OCI-LY3 (cell line): ENCODE results near the gene PTPRM.

Experiments
- H2AFZ ChIP-seq: fragments of 200-600, 300-600 bp; shearing (Covaris generic); 2 replicates; pipeline ENCODE4 v1.6.0; 2014; ENCODE audit warnings: antibody characterized with exemption, low read depth, low read length
- H3K27ac ChIP-seq: fragments of 200-600, 300-600 bp; sonication (generic); 2 replicates; pipeline ENCODE4 v1.5.1; 2014; ENCODE audit warnings: mild to moderate bottlenecking, low read length, moderate library complexity, mixed read lengths
- H3K27me3 ChIP-seq: fragments of 200-600, 300-600 bp; sonication (generic); 2 replicates; pipeline ENCODE4 v1.6.1; 2014; ENCODE audit warnings: low read depth, low read length, mixed read lengths
- H3K36me3 ChIP-seq: fragments of 200-600, 300-600 bp; sonication (generic); replicated peaks from 2 replicates; pipeline ENCODE3; 2014; ENCODE audit warnings: low read depth, low read length, mixed read lengths
- H3K4me1 ChIP-seq: fragments of 300-600, 200-600 bp; sonication (generic); 2 replicates; pipeline ENCODE4 v1.6.1; 2014; ENCODE audit warnings: low read length, mixed read lengths
- H3K4me2 ChIP-seq: fragments of 200-600, 300-600 bp; sonication (generic); 2 replicates; pipeline ENCODE4 v1.6.1; 2014; ENCODE audit warnings: low read length, mixed read lengths
- H3K4me3 ChIP-seq: fragments of 300-600, 200-600 bp; sonication (generic); 2 replicates; pipeline ENCODE4 v1.5.1; 2014; ENCODE audit warnings: antibody characterized with exemption, mild to moderate bottlenecking, low read length, moderate library complexity
- H3K79me2 ChIP-seq: fragments of 300-600, 200-600 bp; shearing (Covaris generic); 2 replicates; pipeline ENCODE4 v1.6.1; 2014; ENCODE audit warnings: mild to moderate bottlenecking, low read length, mixed read lengths
- H3K9ac ChIP-seq: fragments of 300-600, 200-600 bp; shearing (Covaris generic); 2 replicates; pipeline ENCODE4 v1.6.0; 2014; ENCODE audit warnings: mild to moderate bottlenecking, low read length, moderate library complexity
- H3K9me3 ChIP-seq: fragments of 200-600, 300-600 bp; shearing (Covaris generic); 2 replicates; pipeline ENCODE4 v1.6.1; 2014; ENCODE audit warnings: low read length, mixed read lengths; ENCODE audit not compliant: insufficient read depth
- H4K20me1 ChIP-seq: fragments of 200-600, 300-600 bp; sonication (generic); 2 replicates; pipeline ENCODE4 v1.6.1; 2016; ENCODE audit warnings: low read length, mixed read lengths; ENCODE audit not compliant: insufficient read depth
- EZH2phosphoT487 ChIP-seq: fragments of 200-600 bp; shearing (Covaris generic); IDR thresholded peaks from 2 replicates; pipeline ENCODE4 v1.6.1; 2018; ENCODE audit warnings: antibody characterized with exemption, mixed run types, low read depth
- TF ChIP-seq, protein P1 (sequence below): fragments of 200-600, 300-600 bp; sonication (generic); IDR thresholded peaks from 2 replicates; pipeline ENCODE4 v1.5.1; 2014; ENCODE audit warnings: antibody characterized with exemption, low read length, low read depth

The PTPRM gene

DNA sequence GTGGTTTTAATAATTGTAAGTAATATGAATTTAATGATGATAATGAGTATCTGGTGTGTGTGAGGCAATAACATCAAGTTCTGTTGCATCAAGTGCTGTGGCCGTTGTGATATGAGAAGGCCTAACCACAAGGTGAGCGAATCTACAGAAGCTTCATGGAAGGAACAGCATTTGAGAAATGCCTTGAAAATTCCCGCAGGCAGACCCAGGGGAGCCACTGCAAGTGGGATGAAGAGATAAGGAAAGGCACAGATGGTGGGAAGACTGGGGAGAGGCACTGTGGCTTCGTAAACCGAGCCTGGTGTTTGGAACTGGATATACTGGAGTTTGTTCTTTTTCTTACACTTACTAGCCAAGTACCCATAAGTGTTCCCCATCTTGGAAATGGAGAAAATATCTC is 357.5 kb downstream of the PTPRM start:
- H3K79me2 ChIP-seq = no peaks in the 10 kb centered on the region
- H3K27ac ChIP-seq = no peak overlapping the region
- no peaks in the 10 kb centered on the region for H3K36me3 ChIP-seq
- TF ChIP-seq, protein P1, sequence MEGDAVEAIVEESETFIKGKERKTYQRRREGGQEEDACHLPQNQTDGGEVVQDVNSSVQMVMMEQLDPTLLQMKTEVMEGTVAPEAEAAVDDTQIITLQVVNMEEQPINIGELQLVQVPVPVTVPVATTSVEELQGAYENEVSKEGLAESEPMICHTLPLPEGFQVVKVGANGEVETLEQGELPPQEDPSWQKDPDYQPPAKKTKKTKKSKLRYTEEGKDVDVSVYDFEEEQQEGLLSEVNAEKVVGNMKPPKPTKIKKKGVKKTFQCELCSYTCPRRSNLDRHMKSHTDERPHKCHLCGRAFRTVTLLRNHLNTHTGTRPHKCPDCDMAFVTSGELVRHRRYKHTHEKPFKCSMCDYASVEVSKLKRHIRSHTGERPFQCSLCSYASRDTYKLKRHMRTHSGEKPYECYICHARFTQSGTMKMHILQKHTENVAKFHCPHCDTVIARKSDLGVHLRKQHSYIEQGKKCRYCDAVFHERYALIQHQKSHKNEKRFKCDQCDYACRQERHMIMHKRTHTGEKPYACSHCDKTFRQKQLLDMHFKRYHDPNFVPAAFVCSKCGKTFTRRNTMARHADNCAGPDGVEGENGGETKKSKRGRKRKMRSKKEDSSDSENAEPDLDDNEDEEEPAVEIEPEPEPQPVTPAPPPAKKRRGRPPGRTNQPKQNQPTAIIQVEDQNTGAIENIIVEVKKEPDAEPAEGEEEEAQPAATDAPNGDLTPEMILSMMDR = no peak
- TF ChIP-seq EZH2phosphoT487 = no peak
- no peaks in the 10 kb centered on the region for H3K4me1 ChIP-seq
- H3K9ac ChIP-seq = no peak overlapping the region
- no peaks in the 10 kb centered on the region for H3K9me3 ChIP-seq
- H3K4me3 ChIP-seq = no peak overlapping the region
- H2AFZ ChIP-seq = no peak overlapping the region
- no peak overlapping the region for H3K4me2 ChIP-seq
- H4K20me1 ChIP-seq = no peaks in the 10 kb centered on the region
- H3K27me3 ChIP-seq = no peaks in the 10 kb centered on the region

DNA sequence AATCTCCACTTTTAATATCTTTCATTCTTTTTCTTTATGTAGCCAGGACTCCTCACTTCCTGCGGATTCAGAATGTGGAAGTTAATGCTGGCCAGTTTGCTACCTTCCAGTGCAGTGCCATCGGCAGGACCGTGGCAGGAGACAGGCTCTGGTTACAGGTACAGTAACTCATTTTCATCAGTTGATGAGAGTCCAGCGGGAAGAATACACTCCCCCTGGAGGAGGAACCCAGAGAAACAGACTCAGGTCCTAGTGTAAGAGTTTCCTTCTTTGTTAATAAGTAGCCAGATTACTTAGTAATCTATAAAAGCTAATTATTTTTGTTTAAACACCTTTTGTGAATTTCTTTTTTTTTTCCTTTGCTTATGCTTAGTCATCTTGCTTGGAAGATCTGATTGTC is 359.4 kb downstream of the PTPRM start:
- Histone ChIP-seq H3K4me2 (no peak overlapping the region), H4K20me1 (no peaks in the 10 kb centered on the region), H3K9me3 (no peaks in the 10 kb centered on the region), H3K4me3 (no peak overlapping the region), H3K79me2 (no peaks in the 10 kb centered on the region), H3K27ac (no peak overlapping the region), H3K27me3 (no peaks in the 10 kb centered on the region), H2AFZ (no peak overlapping the region), H3K4me1 (no peaks in the 10 kb centered on the region), H3K9ac (no peak overlapping the region), H3K36me3 (no peaks in the 10 kb centered on the region)
- no peak for TF ChIP-seq EZH2phosphoT487
- TF ChIP-seq, protein P1 = no peak

DNA sequence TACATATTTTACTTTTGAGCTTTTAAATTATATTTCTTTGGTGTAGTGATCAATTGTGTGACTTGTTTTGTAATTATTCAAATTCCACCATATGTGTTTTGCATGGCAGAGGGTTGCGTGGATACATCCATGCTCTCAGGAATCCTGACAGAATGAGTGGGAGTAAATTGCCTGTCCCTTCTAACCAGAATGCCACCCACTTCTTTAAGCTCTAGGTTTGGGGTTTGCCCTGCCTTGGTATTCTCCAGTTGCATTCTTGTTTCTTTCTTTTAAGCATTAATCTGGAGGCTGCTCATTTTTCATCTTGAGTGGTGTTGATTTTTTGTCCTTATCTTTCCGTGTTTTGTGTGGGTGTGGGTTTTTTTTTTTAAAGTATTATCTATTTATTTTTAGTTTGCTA is 360.0 kb downstream of the PTPRM start:
- Histone ChIP-seq H3K79me2 (no peaks in the 10 kb centered on the region), H3K27me3 (no peaks in the 10 kb centered on the region), H3K4me3 (no peak overlapping the region), H3K4me1 (no peaks in the 10 kb centered on the region), H3K4me2 (no peak overlapping the region), H3K27ac (no peak overlapping the region), H3K9ac (no peak overlapping the region), H4K20me1 (no peaks in the 10 kb centered on the region), H2AFZ (no peak overlapping the region), H3K9me3 (no peaks in the 10 kb centered on the region), H3K36me3 (no peaks in the 10 kb centered on the region)
- TF ChIP-seq EZH2phosphoT487 = no peak
- TF ChIP-seq, protein P1 = no peak

DNA sequence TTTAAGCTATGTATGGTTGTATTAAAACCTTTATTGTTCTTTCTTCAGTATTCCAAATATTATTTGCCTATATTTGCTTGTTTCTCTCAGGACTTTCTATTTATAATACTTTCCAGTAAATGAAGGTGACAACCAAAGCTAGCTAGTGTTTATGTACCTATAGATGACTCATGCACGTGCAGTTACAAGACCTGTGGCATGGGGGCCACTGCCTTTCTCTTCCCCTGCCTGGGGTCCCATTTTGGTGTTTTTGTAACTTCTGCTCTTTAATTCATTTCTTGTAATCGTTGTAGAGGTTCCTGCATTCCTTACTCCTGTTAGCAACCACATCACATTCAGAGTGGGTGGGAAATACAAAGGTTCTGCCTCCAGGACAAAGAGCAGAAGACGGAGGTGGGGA is 364.6 kb downstream of the PTPRM start:
- no peaks in the 10 kb centered on the region for H3K4me1 ChIP-seq
- H3K79me2 ChIP-seq = no peaks in the 10 kb centered on the region
- H3K9ac ChIP-seq = no peak overlapping the region
- no peaks in the 10 kb centered on the region for H3K36me3 ChIP-seq
- H3K27me3 ChIP-seq = no peaks in the 10 kb centered on the region
- TF ChIP-seq, protein P1 = no peak
- no peaks in the 10 kb centered on the region for H3K9me3 ChIP-seq
- H3K27ac ChIP-seq = no peak overlapping the region
- no peaks in the 10 kb centered on the region for H4K20me1 ChIP-seq
- no peak overlapping the region for H3K4me3 ChIP-seq
- no peak overlapping the region for H2AFZ ChIP-seq
- H3K4me2 ChIP-seq = no peak overlapping the region
